ENCODE results near the gene AGBL2.
"Not testable (repeated sequence)": the region's sequence is repeated elsewhere in the genome, so short reads cannot be mapped to it uniquely, and the experiment has no call there.

Gene AGBL2, protein sequence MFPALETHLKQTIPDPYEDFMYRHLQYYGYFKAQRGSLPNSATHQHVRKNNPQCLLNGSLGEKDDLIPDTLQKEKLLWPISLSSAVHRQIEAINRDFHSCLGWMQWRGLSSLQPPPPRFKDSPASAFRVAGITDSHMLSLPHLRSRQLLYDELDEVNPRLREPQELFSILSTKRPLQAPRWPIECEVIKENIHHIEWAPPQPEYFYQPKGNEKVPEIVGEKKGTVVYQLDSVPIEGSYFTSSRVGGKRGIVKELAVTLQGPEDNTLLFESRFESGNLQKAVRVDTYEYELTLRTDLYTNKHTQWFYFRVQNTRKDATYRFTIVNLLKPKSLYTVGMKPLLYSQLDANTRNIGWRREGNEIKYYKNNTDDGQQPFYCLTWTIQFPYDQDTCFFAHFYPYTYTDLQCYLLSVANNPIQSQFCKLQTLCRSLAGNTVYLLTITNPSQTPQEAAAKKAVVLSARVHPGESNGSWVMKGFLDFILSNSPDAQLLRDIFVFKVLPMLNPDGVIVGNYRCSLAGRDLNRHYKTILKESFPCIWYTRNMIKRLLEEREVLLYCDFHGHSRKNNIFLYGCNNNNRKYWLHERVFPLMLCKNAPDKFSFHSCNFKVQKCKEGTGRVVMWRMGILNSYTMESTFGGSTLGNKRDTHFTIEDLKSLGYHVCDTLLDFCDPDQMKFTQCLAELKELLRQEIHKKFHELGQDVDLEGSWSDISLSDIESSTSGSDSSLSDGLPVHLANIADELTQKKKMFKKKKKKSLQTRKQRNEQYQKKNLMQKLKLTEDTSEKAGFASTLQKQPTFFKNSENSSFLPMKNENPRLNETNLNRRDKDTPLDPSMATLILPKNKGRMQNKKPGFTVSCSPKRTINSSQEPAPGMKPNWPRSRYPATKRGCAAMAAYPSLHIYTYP

GRCh38 chr11:47715082-47715669, at the start of gene AGBL2:
Gene AGBL2, minus strand, starts transcription at chr11:47715369. Its CDS starts 719 bp downstream, at chr11:47714650.
- peak; percentile 74 for DNase-seq

DNA sequence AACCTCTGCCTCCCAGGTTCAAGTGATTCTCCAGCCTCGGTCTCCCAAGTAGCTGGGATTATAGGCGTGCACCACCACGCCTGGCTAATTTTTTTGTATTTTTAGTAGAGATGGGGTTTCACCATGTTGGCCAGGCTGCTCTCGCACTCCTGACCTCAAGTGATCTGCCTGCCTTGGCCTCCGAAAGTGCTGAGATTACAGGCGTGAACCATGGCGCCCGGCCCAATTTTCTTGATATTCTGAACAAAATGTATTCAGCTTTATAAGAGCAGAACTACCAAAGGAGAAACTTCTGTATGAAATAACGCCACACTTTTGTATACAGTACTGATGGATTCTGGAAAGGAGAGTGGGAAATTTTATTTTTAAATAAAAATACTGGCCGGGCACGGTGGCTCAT, 44.1 kb upstream of the AGBL2 start:
- DNase-seq: not testable (repeated sequence)

- DNase-seq: no peak
Measured at GRCh38 chr11:47756208-47756607, 41.0 kb upstream of the AGBL2 start.

DNA sequence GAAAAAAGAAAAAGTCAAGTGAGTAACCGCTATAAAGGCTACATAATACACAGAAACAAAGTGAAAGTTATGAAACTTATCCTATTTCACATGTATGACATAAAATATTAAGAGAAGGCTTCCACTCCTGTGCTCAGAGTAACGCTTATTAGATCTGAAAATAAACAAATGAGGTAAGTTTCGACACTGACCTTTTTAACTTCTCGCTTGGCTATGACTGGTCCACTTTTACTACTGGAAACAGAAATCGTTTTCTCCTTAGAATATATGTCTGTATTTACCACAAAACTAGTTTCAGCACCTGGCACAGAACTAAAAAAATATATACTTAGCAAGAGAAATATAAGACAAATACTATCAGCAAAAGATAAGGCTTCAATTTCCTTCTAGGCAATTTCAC, 35.6 kb upstream of the AGBL2 start:
- no peak for DNase-seq

DNA sequence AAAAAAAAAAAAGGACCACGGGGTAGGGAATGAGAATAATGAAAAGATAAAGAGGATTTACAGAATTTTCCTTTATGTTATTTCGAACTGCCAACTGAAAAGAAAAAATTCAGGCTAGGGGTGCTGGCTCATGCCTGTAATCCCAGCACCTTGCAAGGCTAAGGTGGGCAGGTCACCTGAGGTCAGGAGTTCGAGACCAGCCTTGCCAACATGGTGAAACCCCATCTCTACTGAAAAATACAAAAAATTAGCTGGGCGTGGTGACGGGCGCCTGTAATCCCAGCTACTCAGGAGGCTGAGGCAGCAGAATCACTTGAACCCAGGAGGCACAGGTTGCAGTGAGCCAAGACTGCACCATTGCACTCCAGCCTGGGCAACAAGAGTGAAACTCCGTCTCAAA, 27.3 kb upstream of the AGBL2 start:
- not testable (repeated sequence) for DNase-seq

GRCh38 chr11:47737817-47738216, 22.6 kb upstream of the AGBL2 start:
- DNase-seq: not testable (repeated sequence)

DNA sequence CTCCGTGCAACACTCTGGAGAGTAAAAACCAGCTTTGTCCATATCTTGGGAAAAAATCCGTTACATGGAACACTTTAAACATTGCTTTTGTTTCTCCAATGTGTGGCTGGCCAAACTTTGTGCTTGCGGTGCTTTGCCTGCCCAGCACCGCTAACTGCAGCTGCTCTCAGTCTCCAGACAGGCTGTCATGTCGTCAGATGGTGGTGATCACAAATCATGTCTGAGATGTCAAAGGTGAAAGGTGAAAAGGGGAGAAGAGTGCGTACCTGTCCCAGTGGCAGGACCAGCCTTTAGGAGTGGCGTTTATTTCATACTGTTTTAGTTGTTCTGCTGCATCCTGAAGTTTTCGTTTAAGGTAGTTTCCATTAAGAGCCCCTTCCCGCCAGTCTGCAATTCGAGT, 17.1 kb upstream of the AGBL2 start:
- no peak for DNase-seq

GRCh38 chr11:47731475-47731874, 16.3 kb upstream of the AGBL2 start:
- DNase-seq: no peak

DNA sequence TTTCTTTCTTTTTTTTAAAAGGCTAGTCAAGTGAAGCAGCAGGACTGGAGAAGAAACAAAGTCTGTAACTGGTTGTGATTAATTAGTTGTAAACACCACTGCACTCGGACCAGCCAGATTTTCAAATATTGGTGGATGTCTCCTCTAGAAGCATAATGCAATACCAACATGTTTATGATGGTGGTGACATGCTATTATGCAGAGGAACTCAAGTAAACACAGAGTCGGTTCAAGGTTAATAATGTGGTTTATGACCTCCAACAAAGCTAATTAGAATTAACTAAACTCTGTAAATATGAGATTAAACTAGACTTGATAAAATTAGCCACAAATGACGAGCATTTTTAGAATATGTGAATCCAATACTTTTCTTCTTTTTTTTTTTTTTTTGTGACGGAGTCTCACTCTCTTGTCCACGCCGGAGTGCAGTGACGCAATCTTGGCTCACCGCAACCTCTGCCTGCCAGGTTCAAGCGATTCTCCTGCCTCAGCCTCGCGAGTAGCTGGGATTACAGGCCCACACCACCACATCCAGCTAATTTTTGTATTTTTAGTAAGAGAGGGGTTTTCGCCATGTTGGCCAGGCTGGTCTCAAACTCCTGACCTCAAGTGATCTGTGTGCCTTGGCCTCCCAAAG, 11.8 kb upstream of the AGBL2 start:
- DNase-seq: no peak

DNA sequence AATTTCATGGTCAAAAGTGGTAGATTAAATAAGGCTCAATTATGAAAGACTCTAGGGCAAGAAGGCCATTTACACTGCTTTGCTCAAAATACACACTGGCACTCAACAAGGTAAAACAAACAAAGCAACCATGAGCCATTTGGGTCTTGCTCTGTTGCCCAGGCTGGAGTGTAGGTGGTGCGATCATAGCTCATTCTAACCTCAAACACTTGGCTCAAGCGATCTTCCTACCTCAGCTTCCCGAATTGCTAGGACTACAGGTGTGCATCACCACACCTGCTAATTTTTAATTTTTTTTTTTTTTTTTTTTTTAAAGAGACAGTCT, 10.9 kb upstream of the AGBL2 start:
- no peak for DNase-seq

DNA sequence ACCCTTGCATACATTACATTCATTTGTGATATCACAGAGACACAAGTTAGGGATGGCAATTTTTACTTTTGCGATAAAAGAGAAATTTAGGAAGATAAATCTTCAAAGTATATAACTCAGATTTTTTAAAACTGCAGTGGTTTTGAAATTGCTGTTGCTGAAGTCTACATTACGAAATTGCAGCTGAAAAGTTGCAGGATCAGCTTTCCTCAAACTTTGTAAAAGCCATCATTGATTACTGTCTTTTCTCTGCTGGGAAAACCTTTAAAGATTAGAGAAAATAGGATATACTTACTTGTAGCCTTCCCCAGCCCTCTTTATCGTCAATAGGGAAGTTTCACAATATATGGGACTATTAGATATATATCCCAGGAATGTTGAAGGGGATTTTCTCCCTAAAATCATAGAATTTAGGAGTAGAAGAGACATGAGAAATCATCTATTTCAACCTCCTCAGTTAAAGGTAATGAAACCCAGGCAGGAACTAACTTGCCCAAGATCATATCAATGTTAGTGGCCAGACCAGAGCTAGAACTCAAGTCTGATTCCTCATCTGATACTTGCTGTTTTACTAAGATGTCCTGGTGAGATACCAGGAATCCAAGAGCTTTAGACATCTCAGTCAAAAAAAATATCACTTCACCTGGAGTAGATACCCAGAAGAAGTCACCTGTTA, 10.4 kb upstream of the AGBL2 start:
- no peak for DNase-seq

DNA sequence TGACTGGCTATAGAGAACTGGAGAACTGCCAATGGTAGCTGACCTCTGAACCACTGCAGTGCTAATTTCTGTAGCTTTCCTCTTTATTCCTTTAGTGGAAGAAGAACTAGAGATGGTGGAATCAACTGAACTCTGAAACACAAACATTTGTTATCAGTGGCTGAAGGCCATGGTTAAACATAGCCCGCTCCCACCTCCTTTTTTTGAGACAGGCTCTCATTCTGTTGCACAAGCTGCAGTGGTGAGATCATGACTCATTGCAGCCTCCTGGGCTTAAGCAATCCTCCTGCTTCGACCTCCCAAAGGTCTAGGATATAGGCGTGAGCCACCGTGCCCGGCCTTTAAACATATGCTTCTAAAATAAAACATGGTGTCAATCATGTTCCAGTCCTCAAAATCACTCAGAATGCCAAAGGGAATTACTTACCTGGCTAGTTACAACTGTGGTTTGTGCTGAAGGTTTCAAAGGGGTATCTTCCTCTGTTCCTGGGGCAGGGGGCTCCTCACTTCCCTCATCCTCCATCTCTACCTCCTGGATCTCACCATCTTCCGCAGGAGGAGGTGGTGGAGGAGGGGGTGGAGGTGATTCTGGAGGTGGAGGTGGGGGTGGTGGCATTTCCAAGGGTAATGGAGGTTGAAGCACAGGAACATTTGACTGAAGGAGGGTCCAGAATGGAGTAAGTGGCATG, 9.0 kb upstream of the AGBL2 start:
- DNase-seq: no peak

GRCh38 chr11:47723041-47723440, 7.9 kb upstream of the AGBL2 start:
- DNase-seq: no peak

DNA sequence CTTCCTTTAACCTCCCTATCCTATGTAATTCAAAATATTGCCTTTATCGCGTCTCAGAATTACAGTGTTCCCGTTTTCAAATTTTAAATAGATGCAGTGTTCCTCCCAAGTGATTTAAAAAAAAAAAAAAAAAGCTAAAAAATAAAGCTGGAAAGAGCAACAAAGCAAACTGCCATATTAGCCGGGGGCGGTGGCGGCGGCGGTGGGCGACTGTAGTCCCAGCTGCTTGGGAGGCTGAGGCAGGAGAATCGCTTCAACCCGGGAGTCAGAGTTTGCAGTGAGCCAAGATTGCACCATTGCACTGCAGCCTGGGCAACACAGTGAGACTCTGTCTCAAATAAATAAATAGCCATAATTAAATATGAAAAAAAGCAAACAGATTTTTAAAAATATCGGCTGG, 5.5 kb upstream of the AGBL2 start:
- DNase-seq: no peak

- no peak for DNase-seq
Measured at GRCh38 chr11:47716692-47717091, 1.5 kb upstream of the AGBL2 start.

- DNase-seq: no peak
Measured at GRCh38 chr11:47714554-47715081, 551 bp downstream of the AGBL2 start.

DNA sequence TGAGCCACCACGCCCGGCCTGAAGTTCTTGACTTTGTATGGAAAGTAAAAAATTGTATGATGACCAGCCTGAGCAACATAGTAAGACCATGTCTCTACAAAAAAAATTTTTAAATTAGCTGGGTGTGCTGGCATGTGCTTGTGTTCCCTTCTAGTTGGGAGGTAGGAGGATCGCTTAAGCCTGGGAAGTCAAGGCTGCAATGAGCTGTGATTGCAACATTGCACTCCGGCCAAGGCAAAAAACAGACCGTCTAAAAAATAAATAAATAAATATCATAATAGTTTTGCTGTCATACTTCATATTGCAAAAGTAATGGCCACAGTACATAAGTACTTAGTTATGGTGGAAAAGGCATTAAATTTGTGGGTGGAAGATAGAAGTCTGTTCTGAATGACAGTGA, 3.4 kb downstream of the AGBL2 start:
- no peak for DNase-seq

GRCh38 chr11:47711225-47711624, 3.9 kb downstream of the AGBL2 start:
- no peak for DNase-seq

GRCh38 chr11:47707275-47707786, 7.8 kb downstream of the AGBL2 start:
- DNase-seq: not testable (repeated sequence)

- DNase-seq: no peak
Measured at GRCh38 chr11:47705721-47706120, 9.4 kb downstream of the AGBL2 start.

GRCh38 chr11:47691979-47692378, 23.2 kb downstream of the AGBL2 start:
- DNase-seq: no peak

DNA sequence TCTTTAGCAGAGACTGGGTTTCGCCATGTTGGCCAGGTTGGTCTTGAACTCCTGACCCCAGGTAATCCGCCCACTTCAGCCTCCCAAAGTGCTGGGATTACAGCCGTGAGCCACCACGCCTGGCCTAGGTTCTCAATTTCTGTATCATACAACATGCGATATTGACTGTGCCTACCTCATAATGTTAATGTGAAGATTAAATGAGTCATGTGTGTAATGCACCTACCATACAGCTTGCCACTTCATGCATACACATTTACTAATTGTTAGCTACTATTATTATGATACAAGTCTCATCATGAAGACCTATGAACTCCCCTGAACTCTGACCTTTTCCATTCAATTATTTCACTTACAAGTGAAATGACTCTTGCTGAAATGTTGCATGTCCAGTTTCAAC, 25.7 kb downstream of the AGBL2 start:
- no peak for DNase-seq

Measured in NCI-H82 (cell line).